HG03196 (cell line): ENCODE measurements around the gene PRKCB.

Source experiments
- ATAC-seq: cut with Tn5 transposase; IDR thresholded peaks from one replicate; pipeline ENCODE4 v1.9.1; 2021; ENCODE audit not compliant: unreplicated experiment

The PRKCB gene

DNA sequence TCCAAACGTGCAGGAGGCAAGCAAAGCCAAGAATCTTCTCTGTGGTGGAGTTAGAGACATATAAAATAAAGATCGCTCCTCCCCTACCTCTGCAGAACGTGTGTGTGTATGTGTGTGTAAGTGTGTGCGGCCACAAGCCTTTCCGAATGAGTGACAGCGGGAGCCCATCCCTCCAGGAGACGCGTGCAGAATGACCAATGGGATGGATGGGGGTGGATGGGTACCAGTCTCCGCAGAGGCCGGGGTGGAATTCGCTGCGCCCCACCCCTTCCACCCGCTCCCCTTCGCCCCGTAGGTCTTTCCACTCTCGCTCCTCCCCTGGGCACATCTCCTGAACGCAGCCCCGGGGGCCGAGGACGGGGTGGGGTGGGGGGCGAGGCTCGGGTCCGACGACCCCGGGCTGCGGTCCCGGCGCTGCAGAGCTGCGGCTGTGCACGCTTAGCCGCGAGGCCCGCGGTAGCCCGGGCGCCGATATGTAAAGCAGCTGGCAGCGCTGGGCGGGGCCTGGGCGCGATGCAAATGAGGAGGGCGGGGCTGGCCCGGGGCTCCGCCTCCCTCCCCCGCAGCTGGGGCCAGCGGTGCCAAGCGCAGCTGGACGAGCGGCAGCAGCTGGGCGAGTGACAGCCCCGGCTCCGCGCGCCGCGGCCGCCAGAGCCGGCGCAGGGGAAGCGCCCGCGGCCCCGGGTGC is at the start of gene PRKCB:
TSS of gene PRKCB (plus strand) at position 594 of the 688 bp plus-strand sequence.
- peak; percentile 79 for ATAC-seq

DNA sequence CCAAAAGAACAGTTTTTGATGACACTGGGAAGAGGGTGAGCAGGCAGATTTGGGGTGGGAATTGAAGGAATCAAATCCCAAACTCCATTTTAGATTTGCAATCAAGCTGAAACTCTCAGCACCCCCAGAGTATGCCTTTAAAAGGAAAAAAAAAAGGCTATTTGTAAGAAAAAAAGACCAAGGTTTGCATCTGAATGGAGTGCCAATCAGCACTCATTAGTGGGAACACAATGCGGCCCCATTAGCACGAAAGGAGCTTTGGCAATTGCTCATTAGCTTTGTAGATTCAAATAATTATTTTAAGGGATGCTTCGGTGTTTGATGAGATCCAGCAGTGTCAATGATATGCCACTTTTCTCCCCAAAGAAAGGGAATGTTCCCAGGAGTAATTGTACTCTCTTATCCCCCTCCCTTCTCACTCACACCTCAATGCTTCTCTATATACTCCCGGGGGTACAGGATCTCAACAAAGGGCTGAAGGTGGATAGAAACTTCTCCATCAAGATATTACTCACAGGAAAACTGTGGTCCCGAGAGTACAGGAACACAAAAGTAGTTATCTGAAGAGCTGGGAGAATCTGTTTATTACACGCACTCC is 48.7 kb upstream of the PRKCB start:
- no peak for ATAC-seq

DNA sequence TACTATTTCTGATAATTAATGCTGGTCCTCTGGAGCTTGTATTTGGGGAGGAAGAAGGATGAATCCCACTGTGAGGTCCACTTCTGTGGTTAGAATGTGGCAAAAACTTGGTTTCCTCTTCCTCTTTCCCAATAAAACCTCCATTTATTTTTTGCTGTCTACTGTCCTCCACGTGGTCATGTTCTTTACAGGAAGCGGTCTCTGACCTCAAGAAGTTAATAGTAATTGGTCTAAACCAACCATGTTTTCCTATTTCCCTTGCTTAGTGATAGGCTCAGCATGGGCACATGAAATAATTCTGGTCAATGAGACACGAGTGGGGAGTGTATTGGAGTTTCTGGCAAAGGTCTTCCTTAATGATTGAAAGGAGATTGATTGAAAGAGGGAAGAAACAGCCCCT is 47.1 kb upstream of the PRKCB start:
- no peak for ATAC-seq

DNA sequence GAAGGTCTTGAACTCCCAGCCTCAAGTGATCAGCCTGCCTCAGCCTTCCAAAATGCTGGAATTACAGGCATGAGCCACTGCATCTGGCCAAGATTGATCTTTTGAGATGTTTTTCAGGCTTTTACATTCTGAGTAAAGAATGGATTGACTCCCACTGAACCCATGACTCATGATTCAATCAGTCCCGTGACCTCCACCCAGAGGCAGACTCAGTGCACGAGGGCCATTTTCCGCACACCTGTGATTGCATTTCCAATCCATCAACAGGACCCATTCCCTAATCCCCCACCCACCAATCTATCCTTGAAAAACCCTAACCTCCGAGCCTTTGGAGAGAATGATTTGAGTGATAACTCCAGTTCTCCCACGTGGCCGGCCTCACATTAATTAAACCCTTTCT is 40.4 kb upstream of the PRKCB start:
- no peak for ATAC-seq

DNA sequence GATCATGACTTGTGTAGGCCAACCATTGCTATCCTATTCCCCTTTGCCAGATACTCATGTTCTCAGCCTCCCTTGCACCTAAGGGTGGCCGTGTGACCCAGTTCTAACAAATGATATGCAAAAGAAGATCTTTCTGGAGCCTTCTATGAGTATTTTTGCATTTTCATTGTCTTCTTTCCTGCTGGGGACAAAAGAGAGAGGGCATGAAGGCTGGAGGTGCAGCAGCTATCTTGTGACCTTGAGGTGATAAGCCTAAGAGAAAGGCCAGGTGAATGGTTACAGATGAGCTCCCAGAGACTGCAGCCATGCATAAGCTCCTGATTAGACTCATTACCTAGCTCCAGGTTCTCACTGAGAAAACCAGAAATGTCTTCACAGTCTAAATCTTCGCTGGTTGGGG is 38.8 kb upstream of the PRKCB start:
- no peak for ATAC-seq

DNA sequence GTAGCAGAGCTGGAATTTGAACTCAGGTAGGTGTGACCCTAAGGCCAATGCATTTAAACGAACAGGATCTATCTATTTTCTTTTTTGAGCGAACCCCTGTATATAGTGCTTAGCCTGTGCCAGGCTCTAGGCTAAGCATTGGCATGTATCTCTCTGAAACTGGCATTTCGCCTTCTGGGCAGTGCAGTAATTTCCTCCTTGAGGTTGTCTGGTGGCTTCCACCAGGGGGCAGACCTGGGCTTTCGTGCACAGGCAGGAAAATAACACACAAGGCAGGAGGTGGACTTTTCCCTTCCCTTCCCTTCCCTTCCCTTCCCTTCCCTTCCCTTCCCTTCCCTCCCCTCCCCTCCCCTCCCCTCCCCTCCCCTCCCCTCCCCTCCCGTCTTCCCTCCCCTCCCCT is 34.4 kb upstream of the PRKCB start:
- ATAC-seq = no peak

DNA sequence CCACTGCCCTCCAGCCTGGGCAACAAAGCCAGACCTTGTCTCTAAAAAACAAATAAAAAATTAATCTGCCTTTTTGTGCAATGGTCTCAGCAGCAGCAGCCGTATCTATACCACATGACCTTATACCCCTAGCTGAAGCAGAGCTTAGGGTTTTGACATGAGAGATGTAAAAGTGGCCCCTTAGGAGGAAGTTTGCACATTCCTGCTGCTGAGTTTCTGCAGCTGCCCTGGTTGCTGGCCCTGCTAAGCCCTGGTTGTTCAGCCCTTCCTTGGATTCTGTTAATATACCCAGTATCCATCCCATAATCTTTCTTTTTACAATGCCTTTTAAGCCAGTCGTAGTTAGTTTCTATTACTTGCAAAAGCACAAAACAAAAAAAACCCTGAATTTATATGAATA is 33.0 kb upstream of the PRKCB start:
- ATAC-seq = no peak

DNA sequence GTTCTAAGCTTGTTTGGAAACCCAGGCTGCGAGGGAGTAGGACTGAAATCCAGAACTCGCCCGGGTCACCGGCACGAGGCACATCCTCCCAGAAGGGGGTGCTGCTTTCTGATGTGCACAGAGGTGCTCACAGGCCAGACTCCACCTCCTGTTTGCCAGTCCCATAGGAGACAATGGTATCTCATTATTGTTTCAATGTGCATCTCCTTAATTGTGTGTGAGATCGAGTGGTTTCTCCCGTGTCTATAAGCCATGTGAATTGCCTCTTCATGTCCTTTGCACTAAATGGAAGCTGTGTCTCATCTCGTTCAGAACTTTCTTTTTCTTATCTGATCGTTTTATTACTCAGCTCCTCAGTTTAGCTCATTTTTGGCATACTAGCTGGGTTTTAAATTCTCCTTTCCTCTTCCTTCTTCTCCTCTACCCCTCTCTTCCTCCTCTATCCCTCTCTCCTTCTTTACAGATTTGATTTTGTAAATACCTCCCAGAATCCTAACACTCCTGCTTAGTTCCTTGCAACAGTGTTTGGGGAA is 32.1 kb upstream of the PRKCB start:
- ATAC-seq = no peak

DNA sequence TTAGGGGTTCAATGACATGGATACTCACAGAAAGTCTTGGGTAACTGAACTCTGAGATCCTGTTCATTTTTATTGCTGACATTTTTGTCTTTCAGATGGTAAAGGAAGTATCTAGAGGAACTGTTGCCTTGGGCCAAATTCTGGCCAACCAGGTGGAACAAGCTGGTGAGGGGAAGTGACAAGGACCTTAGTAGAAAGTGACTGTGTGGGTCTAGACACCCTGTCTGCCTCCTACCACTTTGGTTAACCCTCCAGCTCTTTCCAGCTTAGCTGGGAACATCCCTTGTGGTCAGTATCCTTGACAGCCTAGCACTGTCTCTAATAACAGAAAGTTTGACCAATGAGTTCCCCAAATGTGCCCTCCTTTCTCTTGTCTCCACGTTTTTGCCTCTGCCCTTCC is 28.8 kb upstream of the PRKCB start:
- no peak for ATAC-seq

DNA sequence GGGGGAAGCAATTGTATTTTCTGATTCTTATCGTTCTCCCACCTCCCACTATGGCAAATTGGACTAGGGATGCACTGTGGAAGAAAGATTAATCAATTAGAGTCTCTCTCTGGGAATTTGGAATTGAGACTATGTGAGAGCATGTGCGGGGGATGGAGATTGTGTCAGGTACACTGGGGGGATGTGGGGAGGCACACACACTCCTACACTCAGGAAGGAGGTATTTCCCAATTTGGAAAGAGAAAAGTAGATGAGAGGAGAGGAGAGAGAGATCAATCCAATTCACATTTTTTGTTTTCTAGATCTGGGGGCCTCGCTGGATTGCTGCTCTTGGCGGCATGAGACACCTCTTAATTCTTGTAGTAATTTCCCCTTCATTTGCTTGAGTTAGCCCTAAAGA is 14.3 kb upstream of the PRKCB start:
- no peak for ATAC-seq

DNA sequence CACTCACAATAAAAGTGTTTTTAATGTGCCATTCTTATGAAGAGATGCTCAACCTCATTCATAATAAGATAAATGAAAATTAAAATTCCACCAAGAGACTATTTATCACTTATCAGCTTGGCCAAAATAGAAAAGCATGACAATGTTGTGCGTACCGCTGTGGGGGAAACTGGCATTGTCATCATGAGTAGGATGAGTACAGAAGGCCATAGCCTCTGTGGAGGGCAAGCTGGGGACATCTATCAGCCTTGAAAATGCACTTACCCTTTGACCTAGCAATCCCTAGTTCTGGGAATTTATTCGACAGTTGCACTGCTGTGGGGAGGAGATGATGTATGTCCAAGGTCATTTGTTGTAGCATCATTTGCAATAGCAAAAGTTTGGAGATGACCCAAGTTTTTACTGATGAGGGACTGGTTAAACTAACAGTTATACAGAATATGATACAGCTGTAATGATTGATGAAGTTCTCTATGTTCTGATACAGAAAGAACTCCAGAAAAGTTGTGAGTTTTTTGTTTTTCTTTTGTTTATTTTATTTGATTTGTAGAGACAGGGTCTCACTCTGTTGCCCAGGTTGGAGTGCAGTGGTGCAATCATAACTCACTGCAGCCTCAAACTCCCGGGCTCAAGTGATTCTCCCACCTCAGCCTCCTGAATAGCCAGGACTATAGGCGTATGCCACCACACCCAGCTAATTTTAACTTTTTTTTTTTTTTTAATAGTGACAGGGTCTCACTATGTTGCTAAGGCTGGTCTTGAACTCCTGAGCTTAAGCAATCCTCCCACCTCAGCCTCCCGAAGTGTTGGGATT is 13.7 kb upstream of the PRKCB start:
- ATAC-seq = no peak

DNA sequence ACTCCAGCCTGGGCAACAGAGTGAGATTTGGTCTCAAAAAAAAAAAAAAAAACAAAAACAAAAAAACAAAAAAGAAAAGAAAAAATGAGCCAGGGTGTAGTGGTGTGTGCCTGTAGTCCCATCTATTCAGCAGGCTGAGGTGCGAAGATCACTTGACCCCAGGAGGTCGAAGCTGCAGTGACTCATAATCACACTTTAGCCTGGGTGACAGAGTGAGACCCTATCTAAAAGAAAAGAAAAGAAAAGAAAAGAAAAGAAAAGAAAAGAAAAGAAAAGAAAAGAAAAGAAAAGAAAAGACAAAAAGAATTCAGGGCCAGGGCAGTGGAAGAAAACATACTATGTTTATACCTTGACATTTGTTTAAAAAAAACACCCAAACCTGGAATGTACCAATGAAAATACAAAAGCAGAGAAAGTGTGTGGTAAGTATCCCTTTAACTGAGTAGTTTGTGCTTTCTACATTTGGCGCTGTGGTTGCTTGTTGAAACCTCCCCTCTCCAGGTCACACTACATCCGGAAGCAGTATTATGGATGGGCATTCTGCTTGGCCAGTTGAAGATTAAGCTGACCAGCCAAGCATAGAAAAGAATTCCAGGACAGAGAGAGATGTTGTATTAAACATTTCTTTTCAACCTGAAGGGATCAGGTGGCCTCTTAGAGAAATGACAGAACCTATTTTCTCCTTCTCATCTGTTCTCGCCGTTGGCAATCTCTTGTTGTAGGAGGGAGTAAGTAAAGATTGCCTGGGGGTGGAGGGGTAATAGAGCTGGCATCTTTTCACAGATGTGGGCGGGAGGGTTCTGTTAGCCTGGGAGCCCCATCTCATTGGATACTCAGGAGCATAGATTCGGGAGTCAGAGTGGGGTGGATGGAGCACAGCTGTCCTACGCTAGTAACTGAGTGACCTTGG is 12.1 kb upstream of the PRKCB start:
- ATAC-seq = no peak

DNA sequence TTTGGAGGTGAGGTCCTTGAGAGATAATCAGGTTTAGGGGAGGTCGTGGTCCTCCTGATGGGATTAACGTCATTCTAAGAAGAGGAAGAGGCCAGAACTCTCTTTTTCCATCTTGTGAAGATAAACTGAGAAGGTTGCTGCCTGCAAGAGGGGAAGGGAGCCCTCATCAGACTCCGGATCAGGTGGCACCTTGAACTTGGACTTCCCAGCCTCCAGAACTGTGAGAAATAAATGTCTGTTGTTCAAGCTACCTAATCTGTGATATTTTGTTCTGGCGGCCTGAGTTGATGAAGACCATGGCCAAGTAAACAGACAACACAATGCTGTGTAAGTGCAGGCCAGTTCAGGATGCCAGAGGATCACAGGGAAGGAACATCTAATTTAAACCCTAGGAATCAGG is 10.9 kb upstream of the PRKCB start:
- no peak for ATAC-seq

DNA sequence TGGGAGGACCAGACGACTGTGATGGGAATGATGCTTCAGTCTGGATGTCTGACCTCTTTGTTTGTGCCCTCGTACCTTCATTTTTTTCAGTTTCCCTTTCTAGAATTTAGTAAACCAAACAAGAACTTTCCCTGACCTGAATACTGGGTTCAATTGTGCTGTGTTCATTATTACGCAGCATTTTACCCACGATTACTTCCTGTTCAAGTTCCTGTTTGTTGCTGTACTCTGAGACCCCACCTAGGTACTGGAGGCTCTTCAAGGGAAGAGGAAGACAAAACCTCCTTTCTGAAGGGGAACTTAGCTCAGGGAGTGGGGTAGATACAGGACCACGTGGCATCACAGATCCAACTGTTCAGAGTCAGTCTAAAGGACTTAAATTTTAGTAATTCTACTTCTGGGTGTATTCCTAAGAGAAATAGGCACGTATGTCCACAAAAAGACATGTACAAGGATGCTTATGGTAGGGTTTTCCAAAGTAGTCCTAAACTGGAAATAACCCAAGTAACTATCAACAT is 9.2 kb upstream of the PRKCB start:
- peak; percentile 80 for ATAC-seq

DNA sequence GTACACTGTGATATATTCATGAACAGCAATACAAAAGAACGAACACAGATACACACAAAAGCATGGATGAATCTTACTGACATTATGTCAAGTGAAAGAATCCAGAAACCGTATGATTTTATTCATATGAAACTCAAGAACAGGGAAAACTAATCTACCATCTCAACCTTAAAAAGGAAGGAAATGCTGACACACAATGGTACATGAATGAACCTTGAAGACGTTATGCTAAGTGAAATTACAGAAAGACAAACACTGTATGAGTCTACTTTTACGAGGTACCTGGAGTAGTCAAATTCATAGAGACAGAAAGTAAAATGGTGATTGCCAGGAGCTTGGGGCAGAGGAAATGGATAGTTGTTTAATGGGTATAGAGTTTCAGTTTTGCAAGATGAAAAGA is 8.7 kb upstream of the PRKCB start:
- ATAC-seq = no peak

DNA sequence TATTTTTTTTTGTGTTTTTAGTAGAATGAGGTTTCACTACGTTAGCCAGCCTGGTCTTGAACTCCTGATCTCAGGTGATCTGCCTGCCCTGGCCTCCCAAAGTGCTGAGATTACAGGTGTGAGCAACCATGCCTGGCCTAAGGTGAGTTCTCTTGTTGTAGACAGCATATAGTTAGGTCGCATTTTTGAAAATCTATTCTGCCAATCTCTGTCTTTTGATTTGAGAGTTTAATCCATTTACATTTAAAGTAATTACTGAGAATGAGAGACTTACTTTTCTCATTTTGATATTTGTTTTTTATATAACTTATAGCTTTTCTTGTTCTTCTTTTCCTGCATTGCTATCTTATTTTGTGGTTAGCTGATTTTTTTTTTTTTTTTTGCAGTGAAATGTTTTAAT is 6.3 kb upstream of the PRKCB start:
- no peak for ATAC-seq

DNA sequence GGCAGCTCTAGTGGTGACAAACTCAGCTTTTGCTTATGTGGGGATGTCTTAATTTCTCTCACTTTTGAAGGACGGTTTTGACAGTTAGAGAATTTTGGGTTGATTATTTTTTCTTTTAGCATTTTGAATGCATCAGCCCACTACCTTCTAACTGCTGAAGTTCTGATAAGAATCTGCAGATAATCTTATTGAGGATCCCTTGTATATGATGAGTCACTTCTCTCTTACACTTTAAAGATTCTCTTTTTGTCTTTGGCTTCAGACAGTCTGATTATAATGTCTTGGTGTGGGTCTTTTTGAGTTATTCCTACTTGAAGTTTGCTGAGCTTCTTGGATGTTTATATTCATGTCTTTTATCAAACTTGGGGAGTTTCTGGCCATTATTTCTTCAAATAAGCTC is 5.5 kb upstream of the PRKCB start:
- no peak for ATAC-seq

DNA sequence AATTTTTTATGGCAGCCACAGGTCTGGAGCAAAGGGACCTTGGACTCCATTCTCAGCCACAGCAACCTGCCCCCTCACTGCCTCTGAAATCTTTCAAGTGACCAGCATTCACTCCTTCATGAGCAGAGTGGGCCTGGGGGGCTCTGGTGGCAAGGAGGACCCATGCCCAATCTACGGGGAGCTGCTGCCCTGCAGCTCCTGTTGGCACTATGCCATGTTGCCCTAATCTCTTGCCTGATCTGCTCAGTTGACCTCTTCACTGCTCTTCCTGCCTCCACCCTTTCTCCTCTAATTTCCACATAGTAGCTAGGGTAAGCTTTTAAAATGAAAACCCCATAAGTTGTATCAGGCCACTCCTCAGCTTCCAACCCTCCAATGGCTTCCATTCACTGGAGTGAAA is 2.9 kb upstream of the PRKCB start:
- no peak for ATAC-seq

DNA sequence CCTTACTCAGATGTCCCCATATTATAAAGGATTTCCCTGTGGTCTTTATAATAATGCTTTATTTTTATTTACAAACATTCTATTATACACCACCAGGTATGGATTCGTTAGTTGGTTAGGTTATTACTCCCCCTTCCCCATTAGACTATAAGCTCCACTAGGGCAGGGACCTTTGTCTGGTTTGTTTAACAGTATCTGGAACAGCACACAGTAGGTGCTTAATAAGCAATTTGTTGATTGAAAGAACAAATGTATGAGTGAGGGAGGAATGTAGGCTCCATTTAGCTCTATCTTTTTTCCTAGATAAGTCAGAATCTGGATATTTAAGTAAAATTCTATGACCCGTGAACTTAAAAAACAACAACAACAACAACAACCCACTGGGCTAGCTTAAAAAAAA is 2.3 kb upstream of the PRKCB start:
- no peak for ATAC-seq

DNA sequence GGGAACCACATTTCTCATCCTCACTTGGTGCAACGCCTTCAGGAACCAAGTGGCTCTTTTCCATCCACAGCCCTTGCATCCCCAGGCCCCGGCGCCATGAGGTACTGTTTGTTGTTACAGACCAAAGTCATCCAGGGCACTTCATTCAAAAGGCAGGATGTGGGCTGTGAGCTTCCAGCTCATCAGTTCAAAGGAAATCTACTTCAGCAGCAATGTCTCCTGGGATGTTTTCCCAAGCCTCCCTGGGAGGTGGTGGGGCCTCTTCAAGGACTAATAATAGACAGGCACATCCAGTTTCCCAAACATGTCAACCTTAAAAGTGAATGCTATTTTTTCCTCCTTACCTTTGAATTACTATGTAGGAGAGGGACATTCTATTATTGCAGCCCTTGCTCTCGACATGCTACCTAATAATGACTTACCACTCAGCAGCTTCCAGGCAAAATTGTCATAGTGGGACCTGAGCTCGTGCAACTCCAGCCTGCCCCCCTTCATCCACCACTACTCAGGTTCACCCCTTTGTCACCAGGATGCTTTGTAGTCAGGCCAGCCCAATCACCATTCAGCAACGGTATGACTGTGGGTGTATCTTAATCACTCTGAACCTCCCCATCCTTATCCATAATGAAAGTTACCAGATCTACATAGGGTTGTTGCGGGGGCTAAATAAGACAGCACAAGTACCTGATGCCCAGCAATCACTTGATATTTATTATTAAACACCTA is 1.7 kb upstream of the PRKCB start:
- ATAC-seq = no peak
